IMR-90 (cell line): ENCODE measurements around the gene ZC3H14.

Experiments used
- BHLHE40 ChIP-seq: fragments of 150-350 bp; IDR thresholded peaks from 2 replicates; pipeline ENCODE4 v1.6.1; 2016; ENCODE audit warnings: mild to moderate bottlenecking, low read depth, low read length
- CEBPB ChIP-seq: IDR thresholded peaks from 2 replicates; pipeline ENCODE4 v1.6.1; 2012; ENCODE audit warnings: low read depth, low read length, improper control_type of control experiment
- CHD1 ChIP-seq: IDR thresholded peaks from 2 replicates; pipeline ENCODE4 v1.6.1; 2012; ENCODE audit warnings: low read depth, low read length, improper control_type of control experiment
- CTCF ChIP-seq: conservative IDR thresholded peaks from 2 replicates; pipeline ENCODE4 v1.5.1; 2012; ENCODE audit warnings: mild to moderate bottlenecking, low read depth, low read length, improper control_type of control experiment
- ELK1 ChIP-seq: fragments of 150-350 bp; IDR thresholded peaks from 2 replicates; pipeline ENCODE4 v1.6.1; 2016; ENCODE audit warnings: low read depth, mild to moderate bottlenecking, low read length, moderate library complexity, borderline replicate concordance
- POLR2A ChIP-seq: IDR thresholded peaks from 2 replicates; pipeline ENCODE4 v1.6.1; 2012; ENCODE audit warnings: mild to moderate bottlenecking, low read depth, low read length
- RAD21 ChIP-seq: IDR thresholded peaks from 2 replicates; pipeline ENCODE4 v1.6.1; 2012; ENCODE audit warnings: low read length, improper control_type of control experiment
- RCOR1 ChIP-seq: IDR thresholded peaks from 2 replicates; pipeline ENCODE4 v1.6.1; 2012; ENCODE audit warnings: mild to moderate bottlenecking, low read length, improper control_type of control experiment; ENCODE audit not compliant: insufficient replicate concordance
- USF2 ChIP-seq: fragments of 150-350 bp; IDR thresholded peaks from 2 replicates; pipeline ENCODE4 v1.6.1; 2017; ENCODE audit warnings: mild to moderate bottlenecking, antibody characterized with exemption, low read length, low read depth

GRCh38 chr14:88618476-88618875, 55.6 kb downstream of the ZC3H14 start:
- TF ChIP-seq CTCF (no peak), CEBPB (no peak), CHD1 (no peak), RAD21 (no peak), POLR2A (no peak), USF2 (no peak), BHLHE40 (no peak), RCOR1 (no peak), ELK1 (no peak)
